ENCODE data around the gene TANGO2.

- TF ChIP-seq CTCF (IDR thresholded peaks at IDR 0.05 in 2 of 3, conservative IDR thresholded peaks at IDR 0.05 in 1 of 3; ENCODE audit: borderline replicate concordance in 1 of 3, insufficient read depth in 1 of 3, low read depth in 2 of 3, low read length in 2 of 3) (no peak; a peak in 1 of 6 replicates), POLR2A (IDR thresholded peaks at IDR 0.05; ENCODE audit: borderline replicate concordance, extremely low read depth, insufficient read depth, insufficient read length) (no peak), SIN3A (IDR thresholded peaks at IDR 0.05; ENCODE audit: low read depth) (no peak), FOSL1 (IDR thresholded peaks at IDR 0.05; ENCODE audit: low read depth) (no peak), ZBTB33 (IDR thresholded peaks at IDR 0.05; ENCODE audit: extremely low read depth, insufficient replicate concordance, low read length) (no peak), CEBPB (IDR thresholded peaks at IDR 0.05; ENCODE audit: low read depth) (no peak)
These were observed 6.3 kb upstream of the TANGO2 start for GRCh38 chr22:20014526-20015186.

Measured in HCT116 (cell line).